Measurements from ENCODE around the gene MREG. TPM values are rescaled to one million over a fixed set of nuclear protein-coding genes. Genes with fewer than 3 reads are reported as not detected.

Gene MREG
- total RNA-seq, 1 donor from 2014 or later, result 10.5 TPM

DNA sequence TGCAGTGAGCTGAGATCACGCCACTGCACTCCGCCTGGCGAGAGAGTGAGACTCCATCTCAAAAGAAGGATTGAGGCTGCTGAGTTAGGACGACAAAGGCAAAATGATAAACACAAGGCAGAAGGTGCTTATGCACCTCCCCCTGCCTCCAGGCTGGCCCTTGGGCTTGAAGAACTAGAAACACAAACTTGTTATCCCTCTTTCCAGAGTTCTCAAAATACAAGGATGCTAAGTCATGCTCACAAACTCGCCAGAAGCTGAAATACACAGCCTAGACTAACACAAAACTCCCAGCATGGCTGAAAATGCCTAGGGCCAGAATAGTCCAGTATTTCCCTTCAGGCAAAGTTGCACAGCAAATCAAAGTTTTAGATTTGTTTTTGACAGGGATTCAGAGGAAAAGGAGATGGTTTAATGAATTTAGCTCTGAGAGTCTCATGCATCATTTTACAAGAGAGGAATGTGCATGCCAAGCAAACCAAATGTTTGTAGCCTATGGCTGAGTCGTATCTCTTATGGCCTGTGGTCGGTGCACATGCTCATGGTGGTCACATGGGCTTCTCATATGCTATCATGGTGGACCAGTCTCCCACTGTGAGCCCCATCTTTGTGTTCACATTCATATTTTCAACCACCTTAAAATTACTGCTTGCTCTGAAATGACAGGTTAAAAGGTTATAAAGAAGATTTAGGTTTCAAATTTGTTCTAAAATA lies 16.2 kb upstream of the MREG start:
- no peak for DNase-seq (ENCODE audit: low read depth)
- H3K4me3 ChIP-seq (ENCODE audit: low read depth, low read length), result no peak overlapping the region

DNA sequence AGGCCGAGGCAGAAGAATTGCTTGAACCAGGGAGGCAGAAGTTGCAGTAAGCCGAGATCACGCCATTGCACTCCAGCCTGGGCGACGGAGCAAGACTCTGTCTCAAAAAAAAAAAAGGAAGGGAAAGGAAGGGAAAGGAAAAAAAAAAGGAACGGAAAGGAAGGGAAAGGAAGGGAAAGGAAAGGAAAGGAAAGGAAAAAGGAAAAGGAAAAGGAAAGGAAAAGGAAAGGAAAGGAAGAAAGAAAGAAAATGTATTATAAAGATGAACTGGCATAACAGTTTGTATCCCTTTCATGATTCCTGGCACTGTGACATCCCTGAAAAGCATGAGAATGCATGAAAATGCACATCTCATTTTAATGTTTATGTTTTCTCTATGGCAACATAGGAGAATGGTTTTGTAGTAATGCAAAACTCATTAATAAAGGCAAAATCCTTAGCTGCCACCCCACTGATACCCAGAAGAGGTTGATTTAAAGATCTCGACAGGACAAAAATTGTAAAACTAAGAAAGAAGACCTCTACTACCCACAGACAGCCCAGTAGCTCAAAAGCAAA lies 11.5 kb upstream of the MREG start:
- Histone ChIP-seq H3K4me3 (ENCODE audit: low read depth, low read length) (no peak overlapping the region), H3K27me3 (ENCODE audit: control insufficient read depth, insufficient read depth, low read length) (no peaks in the 10 kb centered on the region), H3K36me3 (ENCODE audit: control insufficient read depth, insufficient read depth, low read length) (peaks cover 1% of the 10 kb centered on the region)
- DNase-seq (ENCODE audit: low read depth), result no peak
- TF ChIP-seq, protein P1, sequence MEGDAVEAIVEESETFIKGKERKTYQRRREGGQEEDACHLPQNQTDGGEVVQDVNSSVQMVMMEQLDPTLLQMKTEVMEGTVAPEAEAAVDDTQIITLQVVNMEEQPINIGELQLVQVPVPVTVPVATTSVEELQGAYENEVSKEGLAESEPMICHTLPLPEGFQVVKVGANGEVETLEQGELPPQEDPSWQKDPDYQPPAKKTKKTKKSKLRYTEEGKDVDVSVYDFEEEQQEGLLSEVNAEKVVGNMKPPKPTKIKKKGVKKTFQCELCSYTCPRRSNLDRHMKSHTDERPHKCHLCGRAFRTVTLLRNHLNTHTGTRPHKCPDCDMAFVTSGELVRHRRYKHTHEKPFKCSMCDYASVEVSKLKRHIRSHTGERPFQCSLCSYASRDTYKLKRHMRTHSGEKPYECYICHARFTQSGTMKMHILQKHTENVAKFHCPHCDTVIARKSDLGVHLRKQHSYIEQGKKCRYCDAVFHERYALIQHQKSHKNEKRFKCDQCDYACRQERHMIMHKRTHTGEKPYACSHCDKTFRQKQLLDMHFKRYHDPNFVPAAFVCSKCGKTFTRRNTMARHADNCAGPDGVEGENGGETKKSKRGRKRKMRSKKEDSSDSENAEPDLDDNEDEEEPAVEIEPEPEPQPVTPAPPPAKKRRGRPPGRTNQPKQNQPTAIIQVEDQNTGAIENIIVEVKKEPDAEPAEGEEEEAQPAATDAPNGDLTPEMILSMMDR (IDR thresholded peaks at IDR 0.05; ENCODE audit: insufficient read depth, low read length, poor library complexity, severe bottlenecking), result no peak

More for the DNA sequence above, 16.2 kb upstream of the MREG start:
- no peaks in the 10 kb centered on the region for H3K27me3 ChIP-seq (ENCODE audit: control insufficient read depth, insufficient read depth, low read length)
- TF ChIP-seq, protein P1 (IDR thresholded peaks at IDR 0.05; ENCODE audit: insufficient read depth, low read length, poor library complexity, severe bottlenecking), result no peak
- H3K36me3 ChIP-seq (ENCODE audit: control insufficient read depth, insufficient read depth, low read length), result peaks cover 1% of the 10 kb centered on the region

DNA sequence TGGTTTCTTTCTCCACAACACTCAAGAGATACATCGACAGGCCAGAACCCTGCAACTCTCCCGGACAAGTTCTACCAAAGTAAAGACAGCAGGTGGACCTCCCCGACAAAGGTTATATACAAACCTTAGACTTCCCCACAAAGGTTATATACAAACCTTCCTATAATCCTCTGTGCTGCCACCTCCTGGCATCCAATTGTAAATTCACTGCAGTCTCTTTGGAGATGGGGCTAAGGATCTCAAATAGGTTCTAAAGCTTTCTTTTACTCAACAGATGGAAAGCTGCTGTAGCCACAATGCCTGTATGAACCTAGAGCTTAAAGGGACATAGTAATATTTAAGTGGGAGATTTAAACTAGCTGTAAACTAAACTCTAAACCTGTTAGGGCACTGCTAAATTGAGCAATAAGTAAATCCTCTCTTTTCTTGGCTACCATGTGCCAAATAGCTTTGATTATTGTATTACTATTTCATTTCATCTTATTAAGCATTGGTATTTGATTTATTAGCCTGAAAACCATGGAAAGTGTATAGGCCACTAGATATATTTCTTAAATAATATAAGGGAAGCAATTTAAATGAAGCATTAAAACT lies 9.8 kb upstream of the MREG start:
- H3K36me3 ChIP-seq (ENCODE audit: control insufficient read depth, insufficient read depth, low read length), result no peaks in the 10 kb centered on the region
- no peak for DNase-seq (ENCODE audit: low read depth)
- H3K4me3 ChIP-seq (ENCODE audit: low read depth, low read length), result no peak overlapping the region
- TF ChIP-seq, protein P1 (IDR thresholded peaks at IDR 0.05; ENCODE audit: insufficient read depth, low read length, poor library complexity, severe bottlenecking), result peak; percentile 70
- no peaks in the 10 kb centered on the region for H3K27me3 ChIP-seq (ENCODE audit: control insufficient read depth, insufficient read depth, low read length)

DNA sequence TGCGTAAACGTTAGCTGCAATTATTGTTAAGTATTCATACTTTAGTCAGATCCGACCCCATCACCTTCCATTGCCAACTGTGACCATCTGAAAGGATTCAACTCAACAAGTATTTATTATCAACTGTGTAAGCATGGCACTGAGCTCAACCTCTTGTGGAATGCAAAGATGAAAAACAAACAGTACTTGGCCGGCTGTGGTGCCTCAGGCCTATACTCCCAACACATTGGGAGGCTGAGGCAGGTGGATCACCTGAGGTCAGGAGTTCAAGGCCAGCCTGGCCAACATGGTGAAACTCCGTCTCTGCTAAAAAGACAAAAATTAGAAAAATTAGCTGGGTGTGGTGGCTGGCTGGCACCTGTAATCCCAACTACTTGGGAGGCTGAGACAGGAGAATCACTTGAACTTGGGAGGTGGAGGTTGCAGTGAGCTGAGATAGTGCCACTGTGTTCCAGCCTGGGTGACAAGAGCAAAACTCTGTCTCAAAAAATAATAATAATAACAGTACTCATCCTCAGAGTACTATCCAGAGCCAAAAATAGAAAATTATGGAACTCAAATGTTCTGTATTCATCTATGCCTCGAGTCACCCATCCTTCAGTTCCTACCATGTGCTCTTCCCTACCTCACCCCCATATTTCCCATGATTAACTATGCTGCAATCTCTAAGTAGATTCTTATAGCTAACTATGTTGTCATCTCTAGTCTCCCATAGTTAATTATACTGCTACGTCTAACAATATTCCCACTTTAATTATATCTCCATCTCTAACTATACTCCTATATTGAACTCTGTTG lies 8.6 kb upstream of the MREG start:
- no peaks in the 10 kb centered on the region for H3K36me3 ChIP-seq (ENCODE audit: control insufficient read depth, insufficient read depth, low read length)
- TF ChIP-seq, protein P1 (IDR thresholded peaks at IDR 0.05; ENCODE audit: insufficient read depth, low read length, poor library complexity, severe bottlenecking), result no peak
- DNase-seq (ENCODE audit: low read depth), result no peak
- H3K4me3 ChIP-seq (ENCODE audit: low read depth, low read length), result no peak overlapping the region
- no peaks in the 10 kb centered on the region for H3K27me3 ChIP-seq (ENCODE audit: control insufficient read depth, insufficient read depth, low read length)

DNA sequence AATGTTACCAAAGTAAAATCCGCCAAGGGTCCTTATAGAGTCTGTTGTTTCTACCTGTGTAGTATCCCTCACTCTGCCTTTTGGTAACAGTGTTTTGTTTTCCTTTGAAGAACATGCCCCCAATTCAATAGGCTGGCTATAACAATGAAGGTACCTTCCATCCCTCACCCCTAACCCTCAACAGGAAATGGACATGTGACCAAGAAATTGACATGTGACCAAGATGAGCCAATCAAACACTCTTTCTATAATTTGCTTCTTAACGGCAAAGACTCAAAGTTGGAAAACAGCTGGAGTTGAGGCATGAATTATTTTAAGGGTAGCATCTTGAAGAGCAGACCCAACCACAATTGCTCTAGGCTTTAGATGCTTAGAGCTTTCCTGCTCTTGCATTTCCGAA lies 5.4 kb upstream of the MREG start:
- DNase-seq (ENCODE audit: low read depth), result no peak
- Histone ChIP-seq H3K36me3 (ENCODE audit: control insufficient read depth, insufficient read depth, low read length) (no peaks in the 10 kb centered on the region), H3K4me3 (ENCODE audit: low read depth, low read length) (no peak overlapping the region), H3K27me3 (ENCODE audit: control insufficient read depth, insufficient read depth, low read length) (no peaks in the 10 kb centered on the region)
- TF ChIP-seq, protein P1 (IDR thresholded peaks at IDR 0.05; ENCODE audit: insufficient read depth, low read length, poor library complexity, severe bottlenecking), result no peak

All from kidney epithelial cell (primary cell).